Smooth muscle cell (in vitro differentiated cells): Measurements from ENCODE around the gene TAF13. TPM values are rescaled to one million over a fixed set of nuclear protein-coding genes. Genes with fewer than 3 reads are reported as not detected.

Source experiments
- DNase-seq: peaks from one replicate; lab custom pipeline; 2025; ENCODE audit not compliant: unreplicated experiment; lab: John Stamatoyannopoulos, UW
- H2AFZ ChIP-seq: fragments of 200-600 bp; sonication (generic); 2 replicates; pipeline ENCODE4 v1.6.0; 2016; ENCODE audit warnings: antibody characterized with exemption, low read depth, mild to moderate bottlenecking
- H3F3A ChIP-seq: fragments of 200-600 bp; sonication (generic); 2 replicates; pipeline ENCODE4 v1.6.0; 2017; ENCODE audit warnings: antibody characterized with exemption, low read depth
- H3K27ac ChIP-seq: fragments of 200-600 bp; sonication (generic); 2 replicates; pipeline ENCODE4 v1.5.1; 2016; ENCODE audit warnings: low read depth, mild to moderate bottlenecking
- H3K27me3 ChIP-seq: fragments of 200-600 bp; sonication (generic); 2 replicates; pipeline ENCODE4 v1.6.1; 2016; ENCODE audit warnings: low read depth, mild to moderate bottlenecking
- H3K36me3 ChIP-seq: fragments of 200-600 bp; sonication (generic); 2 replicates; pipeline ENCODE4 v1.5.1; 2016; ENCODE audit warnings: low read depth
- H3K4me1 ChIP-seq: fragments of 200-600 bp; sonication (generic); 2 replicates; pipeline ENCODE4 v1.5.1; 2016; ENCODE audit warnings: low read depth
- H3K4me2 ChIP-seq: fragments of 200-600 bp; sonication (generic); 2 replicates; pipeline ENCODE4 v1.6.0; 2016; ENCODE audit warnings: mild to moderate bottlenecking
- H3K4me3 ChIP-seq: fragments of 200-600 bp; sonication (generic); 2 replicates; pipeline ENCODE4 v1.5.1; 2016; ENCODE audit warnings: mild to moderate bottlenecking
- H3K79me2 ChIP-seq: fragments of 200-600 bp; sonication (generic); 2 replicates; pipeline ENCODE4 v1.6.0; 2016; ENCODE audit warnings: low read depth, mild to moderate bottlenecking
- H3K9ac ChIP-seq: fragments of 200-600 bp; sonication (generic); 2 replicates; pipeline ENCODE4 v1.6.0; 2016; ENCODE audit warnings: low read depth
- H3K9me3 ChIP-seq: fragments of 200-600 bp; sonication (generic); replicated peaks from 2 replicates; pipeline ENCODE4 v1.5.1; 2016; ENCODE audit warnings: low read depth
- H4K20me1 ChIP-seq: fragments of 200-600 bp; sonication (generic); 2 replicates; pipeline ENCODE4 v1.6.0; 2016; ENCODE audit warnings: low read depth
- CTCF ChIP-seq: fragments of 200-600 bp; sonication (generic); IDR thresholded peaks from 2 replicates; pipeline ENCODE4 v1.5.1; 2017; ENCODE audit warnings: borderline replicate concordance, mild to moderate bottlenecking, antibody characterized with exemption; ENCODE audit not compliant: insufficient read depth, poor library complexity, severe bottlenecking
- WGBS: methylation state at CpG from one replicate; pipeline ENCODE4 v1.1.7; 2016; ENCODE audit warnings: low lambda C conversion rate; 5-methylcytosine and 5-hydroxymethylcytosine counted together
- polyA plus RNA-seq: library from polyadenylated mRNA; unstranded; fragments of >200 nt; fragmentation: Nextera tagmentation; extraction: Ambion mirVana; gene quantifications from 2 replicates; pipeline ENCODE4 v1.2.1, GENCODE V29; 2016
- total RNA-seq: library from RNA; depleted of rRNA; stranded (reverse); fragments of >200 nt; gene quantifications from 2 replicates; pipeline ENCODE4 v1.2.3, GENCODE V29; 2014

Gene TAF13
- total and polyA plus RNA-seq, 2 experiments from 2014 or later: 30.1 to 110 TPM

GRCh38 chr1:109050228-109050995 lies 25.4 kb downstream of the TAF13 start:
- no peak overlapping the region for H3K27ac ChIP-seq
- no peaks in the 10 kb centered on the region for H3K79me2 ChIP-seq
- H3K9me3 ChIP-seq: no peaks in the 10 kb centered on the region
- no peak overlapping the region for H3K4me3 ChIP-seq
- no peaks in the 10 kb centered on the region for H3F3A ChIP-seq
- no peak for TF ChIP-seq CTCF
- H3K4me2 ChIP-seq: no peak overlapping the region
- H3K36me3 ChIP-seq: no peaks in the 10 kb centered on the region
- 82% methylated on average over 7 of the region's 7 CpGs for WGBS
- H3K9ac ChIP-seq: no peak overlapping the region
- H3K4me1 ChIP-seq: no peaks in the 10 kb centered on the region
- no peak overlapping the region for H2AFZ ChIP-seq
- H4K20me1 ChIP-seq: no peaks in the 10 kb centered on the region
- H3K27me3 ChIP-seq: no peaks in the 10 kb centered on the region
- no peak for DNase-seq

- Histone ChIP-seq H3F3A (no peaks in the 10 kb centered on the region), H3K9me3 (no peaks in the 10 kb centered on the region), H4K20me1 (no peaks in the 10 kb centered on the region), H3K9ac (no peak overlapping the region), H3K36me3 (no peaks in the 10 kb centered on the region), H3K27ac (no peak overlapping the region), H3K79me2 (no peaks in the 10 kb centered on the region), H3K27me3 (no peaks in the 10 kb centered on the region), H3K4me3 (no peak overlapping the region), H3K4me1 (no peaks in the 10 kb centered on the region), H2AFZ (no peak overlapping the region), H3K4me2 (no peak overlapping the region)
- no peak for TF ChIP-seq CTCF
- 38% methylated on average over 2 of the region's 2 CpGs for WGBS
- no peak for DNase-seq
These were observed 27.5 kb downstream of the TAF13 start for GRCh38 chr1:109048335-109048734.

- Histone ChIP-seq H4K20me1 (no peaks in the 10 kb centered on the region), H3K36me3 (no peaks in the 10 kb centered on the region), H2AFZ (no peak overlapping the region), H3K9ac (no peak overlapping the region), H3K27ac (no peak overlapping the region), H3K4me1 (no peaks in the 10 kb centered on the region), H3K9me3 (no peaks in the 10 kb centered on the region), H3K79me2 (no peaks in the 10 kb centered on the region), H3K4me2 (no peak overlapping the region), H3K4me3 (no peak overlapping the region), H3K27me3 (no peaks in the 10 kb centered on the region), H3F3A (no peaks in the 10 kb centered on the region)
- WGBS: 94% methylated on average over 6 of the region's 6 CpGs
- TF ChIP-seq CTCF: no peak
- no peak for DNase-seq
These were observed 28.5 kb downstream of the TAF13 start for GRCh38 chr1:109047339-109047738.

GRCh38 chr1:109046671-109047070 lies 29.1 kb downstream of the TAF13 start:
- Histone ChIP-seq H3K4me1 (no peaks in the 10 kb centered on the region), H3K36me3 (no peaks in the 10 kb centered on the region), H3K4me3 (no peak overlapping the region), H3F3A (no peaks in the 10 kb centered on the region), H3K9ac (no peak overlapping the region), H3K4me2 (no peak overlapping the region), H3K79me2 (no peaks in the 10 kb centered on the region), H2AFZ (no peak overlapping the region), H3K27ac (no peak overlapping the region), H3K9me3 (no peaks in the 10 kb centered on the region), H3K27me3 (no peaks in the 10 kb centered on the region), H4K20me1 (no peaks in the 10 kb centered on the region)
- DNase-seq: no peak
- TF ChIP-seq CTCF: no peak
- WGBS: 91% methylated on average over 4 of the region's 4 CpGs
